IMR-90 (cell line): ENCODE results near the gene CPT1A. TPM values are rescaled to one million over a fixed set of nuclear protein-coding genes. Genes with fewer than 3 reads are reported as not detected.

Source experiments
- ATAC-seq: fragments of 200-7000 bp; cut with Tn5 transposase; 2 replicates; pipeline ENCODE4 v1.9.1; 2020; ENCODE audit warnings: low read depth, mild to moderate bottlenecking, moderate library complexity
- BruUV-seq: library from RNA; stranded (reverse); fragments of 400-500 nt; replicated peaks from 2 replicates; lab custom pipeline; 2021; lab: Mats Ljungman, UMichigan
- CTCF ChIA-PET: fragments of 300-600 bp; formaldehyde crosslinking; extraction: SDS; loops from one replicate; lab custom pipeline; 2021; ENCODE audit warnings: antibody characterized with exemption; lab: Yijun Ruan, JAX
- POLR2A ChIA-PET: fragments of 300-600 bp; sonication (Branson Sonifier 250); formaldehyde crosslinking; loops from one replicate; lab custom pipeline; 2022; ENCODE audit warnings: antibody characterized with exemption; ENCODE audit not compliant: unreplicated experiment; lab: Charles Lee
- DNase-seq: peaks from one replicate; pipeline ENCODE4 v3.0.0; 2013
- H2AFZ ChIP-seq: replicated peaks from 2 replicates; pipeline ENCODE3; 2013; ENCODE audit warnings: low read length, mild to moderate bottlenecking; ENCODE audit not compliant: poor library complexity
- H2AK5ac ChIP-seq: 2 replicates; pipeline ENCODE4 v1.6.1; 2013; ENCODE audit warnings: low read depth, low read length, inconsistent platforms
- H2AK9ac ChIP-seq: replicated peaks from 2 replicates; pipeline ENCODE3; 2013; ENCODE audit warnings: mild to moderate bottlenecking, low read depth, low read length, moderate library complexity; ENCODE audit not compliant: poor library complexity
- H2BK120ac ChIP-seq: 2 replicates; pipeline ENCODE4 v1.6.1; 2013; ENCODE audit warnings: low read depth, low read length, inconsistent platforms
- H2BK15ac ChIP-seq: 3 replicates; pipeline ENCODE4 v1.6.1; 2013; ENCODE audit warnings: low read depth, low read length, inconsistent platforms
- H2BK20ac ChIP-seq: 2 replicates; pipeline ENCODE4 v1.6.1; 2013; ENCODE audit warnings: low read depth, mild to moderate bottlenecking, inconsistent platforms, low read length, moderate library complexity
- H2BK5ac ChIP-seq: 2 replicates; pipeline ENCODE4 v1.6.1; 2013; ENCODE audit warnings: mild to moderate bottlenecking, low read depth, low read length, inconsistent platforms; ENCODE audit not compliant: poor library complexity, severe bottlenecking
- H3K14ac ChIP-seq: replicated peaks from 2 replicates; pipeline ENCODE4 v1.6.1; 2013; ENCODE audit warnings: low read depth, low read length, inconsistent platforms
- H3K18ac ChIP-seq: 2 replicates; pipeline ENCODE4 v1.6.1; 2013; ENCODE audit warnings: low read depth, low read length, control low read depth
- H3K23ac ChIP-seq: 2 replicates; pipeline ENCODE4 v1.6.1; 2013; ENCODE audit warnings: low read depth, low read length, inconsistent platforms
- H3K27ac ChIP-seq: 2 replicates; pipeline ENCODE4 v1.5.1; 2013; ENCODE audit warnings: mild to moderate bottlenecking, control low read depth, low read length; ENCODE audit not compliant: insufficient read depth
- H3K27me3 ChIP-seq: 2 replicates; pipeline ENCODE4 v1.6.1; 2013; ENCODE audit warnings: low read length; ENCODE audit not compliant: control insufficient read depth, insufficient read depth
- H3K36me3 ChIP-seq: 2 replicates; pipeline ENCODE4 v1.6.1; 2013; ENCODE audit warnings: low read length, mixed read lengths; ENCODE audit not compliant: control insufficient read depth, insufficient read depth
- H3K4ac ChIP-seq: 2 replicates; pipeline ENCODE4 v1.6.1; 2013; ENCODE audit warnings: low read depth, low read length, inconsistent platforms
- H3K4me1 ChIP-seq: 2 replicates; pipeline ENCODE4 v1.6.1; 2013; ENCODE audit warnings: low read length, mixed read lengths; ENCODE audit not compliant: control insufficient read depth, insufficient read depth
- H3K4me2 ChIP-seq: 2 replicates; pipeline ENCODE4 v1.6.1; 2013; ENCODE audit warnings: low read depth, mild to moderate bottlenecking, control low read depth, low read length, moderate library complexity
- H3K4me3 ChIP-seq: 2 replicates; pipeline ENCODE4 v1.5.1; 2013; ENCODE audit warnings: low read depth, mild to moderate bottlenecking, control low read depth, low read length, moderate library complexity; ENCODE audit not compliant: insufficient read depth
- H3K56ac ChIP-seq: 2 replicates; pipeline ENCODE4 v1.6.1; 2013; ENCODE audit warnings: low read length, inconsistent platforms; ENCODE audit not compliant: insufficient read depth; ENCODE audit errors: extremely low read depth
- H3K79me1 ChIP-seq, 2 experiments: 2 replicates each; pipeline ENCODE4 v1.6.1; 2013; ENCODE audit warnings: low read length in 2 of 2, inconsistent platforms in 1 of 2, low read depth in 1 of 2
- H3K9ac ChIP-seq: 2 replicates; pipeline ENCODE4 v1.6.1; 2013; ENCODE audit warnings: low read depth, low read length, control low read depth
- H3K9me1 ChIP-seq: 2 replicates; pipeline ENCODE4 v1.6.1; 2013; ENCODE audit warnings: low read length, inconsistent platforms; ENCODE audit not compliant: insufficient read depth
- H3K9me3 ChIP-seq: 2 replicates; pipeline ENCODE4 v1.6.1; 2013; ENCODE audit warnings: low read length; ENCODE audit not compliant: control insufficient read depth, insufficient read depth
- H4K20me1 ChIP-seq: 2 replicates; pipeline ENCODE4 v1.6.1; 2013; ENCODE audit warnings: low read length, inconsistent platforms; ENCODE audit not compliant: insufficient read depth
- H4K5ac ChIP-seq: 2 replicates; pipeline ENCODE4 v1.6.1; 2013; ENCODE audit warnings: mild to moderate bottlenecking, low read depth, low read length, control low read depth
- H4K8ac ChIP-seq, 2 experiments: 2 replicates each; pipeline ENCODE4 v1.6.1; 2013; ENCODE audit warnings: low read depth in 2 of 2, low read length in 2 of 2, control low read depth in 1 of 2, inconsistent platforms in 1 of 2
- H4K91ac ChIP-seq: 2 replicates; pipeline ENCODE4 v1.6.1; 2013; ENCODE audit warnings: low read depth, low read length, inconsistent platforms; ENCODE audit not compliant: insufficient read depth
- MXI1 ChIP-seq: IDR thresholded peaks from 2 replicates; pipeline ENCODE4 v1.6.1; 2012; ENCODE audit warnings: low read depth, mild to moderate bottlenecking, low read length, moderate library complexity, borderline replicate concordance
- WGBS, 2 experiments: methylation state at CpG; one replicate each; pipeline versions ENCODE4 v1.1.5 to v1.1.7; 2013; ENCODE audit warnings: missing lambda C conversion rate in 2 of 2; ENCODE audit not compliant: insufficient read length in 1 of 2; ENCODE audit errors: extremely low coverage in 2 of 2; 5-methylcytosine and 5-hydroxymethylcytosine counted together
- dilution Hi-C: fragments of 300-500 bp; cut with HindIII; formaldehyde crosslinking; loops from one replicate; pipeline ENCODE4 v1.14.3; 2018; ENCODE audit warnings: low sequenced_read_pairs; ENCODE audit not compliant: unreplicated experiment
- in situ Hi-C: fragments of 300-500 bp; cut with MboI; formaldehyde crosslinking; loops from 3 replicates; pipeline ENCODE4 v1.14.3; 2019; ENCODE audit warnings: low sequenced_read_pairs, inconsistent platforms, mixed read lengths
- intact Hi-C: fragments of 100-400 bp; cut with micrococcal nuclease; formaldehyde crosslinking; loops from 2 replicates; pipeline ENCODE4 v1.10.0; 2022
- polyA plus RNA-seq, 3 experiments: library from polyadenylated mRNA; depleted of rRNA; stranded (reverse); fragments of >200 nt; gene quantifications; 2 replicates each; pipeline ENCODE4 v1.2.3, GENCODE V29; 2012; ENCODE audit warnings: low replicate concordance in 1 of 3
- total RNA-seq: library from RNA; depleted of rRNA; stranded (reverse); fragments of >200 nt; gene quantifications from 2 replicates; pipeline ENCODE4 v1.2.3, GENCODE V29; 2012

CPT1A gene
- total and polyA plus RNA-seq, 2 of the 4 experiments (the other 2 are of a cell fraction): 15.4 to 21.3 TPM

DNA sequence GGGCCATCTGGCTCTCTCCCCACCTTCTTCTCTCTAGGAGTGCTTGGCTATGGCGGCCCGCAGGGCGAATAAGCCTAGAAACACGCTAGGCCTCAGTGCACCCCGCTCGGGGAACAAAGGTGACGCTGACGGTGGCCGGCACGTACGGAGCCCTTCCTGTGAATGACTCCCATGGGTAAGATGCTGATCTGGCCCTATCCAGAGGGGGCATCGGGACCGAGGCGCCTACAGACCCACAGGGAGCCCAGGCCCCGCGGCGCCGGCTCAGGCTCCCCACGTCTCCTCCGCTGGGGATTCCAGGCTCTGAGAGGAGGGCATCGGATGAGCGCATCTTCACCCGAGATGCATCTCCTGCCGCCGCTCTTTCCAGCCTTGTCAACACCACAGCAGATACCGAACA is 59.0 kb downstream of the CPT1A start:
- TF ChIP-seq MXI1: no peak
- no peaks in the 10 kb centered on the region for H3K9me3 ChIP-seq
- no peak overlapping the region for H3K23ac ChIP-seq
- no peak overlapping the region for H2BK15ac ChIP-seq
- no peaks in the 10 kb centered on the region for H3K4me1 ChIP-seq
- no peak overlapping the region for H2AK9ac ChIP-seq
- H2AFZ ChIP-seq: no peak overlapping the region
- intact Hi-C loops (no loop called here), dilution Hi-C loops (no loop called here), in situ Hi-C loops (no loop called here)
- no peak overlapping the region for H3K4me3 ChIP-seq
- no peaks in the 10 kb centered on the region for H4K20me1 ChIP-seq
- no peak overlapping the region for H3K4ac ChIP-seq
- ChIA-PET POLR2A (no interaction called here), CTCF (interaction anchor here (0.6 kb wide), 1 partner anchor 247 kb away, joined by 3 read pairs; no protein-coding TSS in a partner anchor)
- no peak overlapping the region for H3K27ac ChIP-seq
- H2BK20ac ChIP-seq: no peak overlapping the region
- H3K9ac ChIP-seq: no peak overlapping the region
- no peak overlapping the region for H3K14ac ChIP-seq
- H4K91ac ChIP-seq: no peak overlapping the region
- BruUV-seq: no TSS peak
- no peaks in the 10 kb centered on the region for H3K27me3 ChIP-seq
- no peak for DNase-seq
- no peak overlapping the region for H2AK5ac ChIP-seq
- H2BK5ac ChIP-seq: no peak overlapping the region
- peaks cover 55% of the 10 kb centered on the region for H3K36me3 ChIP-seq
- H2BK120ac ChIP-seq: no peak overlapping the region
- H3K56ac ChIP-seq: no peak overlapping the region
- no peak overlapping the region for H3K18ac ChIP-seq
- no peaks in the 10 kb centered on the region for H3K9me1 ChIP-seq
- H4K8ac ChIP-seq: no peak overlapping the region
- ATAC-seq: no peak
- no peak overlapping the region for H4K5ac ChIP-seq
- H3K79me1 ChIP-seq: no peaks in the 10 kb centered on the region
- WGBS, 2 experiments: 97% methylated on average over 9 of the region's 26 CpGs; no CpG with 5 or more reads in 1 of the 2 experiments
- no peak overlapping the region for H3K4me2 ChIP-seq
